ENCODE results near the gene RELA. TPM values are rescaled to one million over a fixed set of nuclear protein-coding genes. Genes with fewer than 3 reads are reported as not detected.

The RELA gene
- total and polyA plus RNA-seq, 2 of the 4 experiments (the other 2 are of a cell fraction): 8.6 to 53.0 TPM

GRCh38 chr11:65613091-65613928 lies 49.4 kb downstream of the RELA start (continued):
- TF ChIP-seq ELK1 (IDR thresholded peaks at IDR 0.05; ENCODE audit: borderline replicate concordance, low read depth, low read length): no peak

- Histone ChIP-seq H3K79me1 (ENCODE audit: low read depth in 1 of 2, low read length in 2 of 2) (peaks cover 9 to 78% of the 10 kb centered on the region in 2 experiments), H2BK5ac (ENCODE audit: low read depth, low read length, poor library complexity, severe bottlenecking) (no peak overlapping the region), H3K23ac (ENCODE audit: low read depth, low read length) (no peak overlapping the region), H4K91ac (ENCODE audit: insufficient read depth, low read depth, low read length) (no peak overlapping the region), H4K5ac (ENCODE audit: low read depth, low read length) (no peak overlapping the region), H3K9ac (ENCODE audit: low read depth, low read length) (no peak overlapping the region; the same call in 1 of the 2 replicates), H2AK5ac (ENCODE audit: low read depth, low read length) (peak overlapping the region; percentile 86), H3K18ac (ENCODE audit: low read depth, low read length) (no peak overlapping the region), H2AFZ (replicated peaks; ENCODE audit: low read length, poor library complexity) (peak overlapping the region; percentile 29), H4K20me1 (ENCODE audit: insufficient read depth, low read length) (peaks cover 41% of the 10 kb centered on the region), H3K4me1 (ENCODE audit: control insufficient read depth, insufficient read depth, low read length) (peaks cover 19% of the 10 kb centered on the region), H3K4me3 (ENCODE audit: insufficient read depth, low read depth, low read length) (no peak overlapping the region), H3K56ac (ENCODE audit: extremely low read depth, insufficient read depth, low read length) (no peak overlapping the region), H3K36me3 (ENCODE audit: control insufficient read depth, insufficient read depth, low read length) (peaks cover 15% of the 10 kb centered on the region), H3K4me2 (ENCODE audit: low read depth, low read length) (peak overlapping the region; percentile 39), H3K27me3 (ENCODE audit: control insufficient read depth, insufficient read depth, low read length) (no peaks in the 10 kb centered on the region), H2BK20ac (ENCODE audit: low read depth, low read length) (no peak overlapping the region), H3K9me3 (ENCODE audit: control insufficient read depth, insufficient read depth, low read length) (no peaks in the 10 kb centered on the region), H3K4ac (ENCODE audit: low read depth, low read length) (no peak overlapping the region), H2BK120ac (ENCODE audit: low read depth, low read length) (no peak overlapping the region), H3K27ac (ENCODE audit: insufficient read depth, low read length) (no peak overlapping the region; the same call in 1 of the 2 replicates), H3K9me1 (ENCODE audit: insufficient read depth, low read length) (0 out of 2 replicates have a peak, but pooled peaks cover 14% of the 10 kb centered on the region), H3K14ac (replicated peaks; ENCODE audit: low read depth, low read length) (no peak overlapping the region), H4K8ac (ENCODE audit: low read depth in 2 of 2, low read length in 2 of 2) (peak overlapping the region in 1 of 2 experiments; percentile 11; a peak in 1 of 4 replicates), H2AK9ac (replicated peaks; ENCODE audit: low read depth, low read length, poor library complexity) (peak overlapping the region; percentile 100), H2BK15ac (ENCODE audit: low read depth, low read length) (no peak overlapping the region)
- ChIA-PET CTCF (no interaction called here), POLR2A (ENCODE audit: unreplicated experiment) (no interaction called here)
- in situ Hi-C loops (cut with MboI; ENCODE audit: low sequenced_read_pairs) (no loop called here), intact Hi-C loops (cut with micrococcal nuclease) (no loop called here), dilution Hi-C loops (cut with HindIII; ENCODE audit: low sequenced_read_pairs, unreplicated experiment) (no loop called here)
- WGBS, 2 experiments (ENCODE audit: extremely low coverage in 2 of 2, insufficient read length in 1 of 2): 86% methylated on average over 1 of the region's 7 CpGs; no CpG with 5 or more reads in 1 of the 2 experiments
- ATAC-seq (ENCODE audit: low read depth) (no peak), DNase-seq (no peak)
- no TSS peak for BruUV-seq (replicated peaks)
- no peak for TF ChIP-seq MAZ (IDR thresholded peaks at IDR 0.05; ENCODE audit: borderline replicate concordance, low read depth, low read length)
- TF ChIP-seq POLR2A (IDR thresholded peaks at IDR 0.05; ENCODE audit: low read depth, low read length): no peak
- TF ChIP-seq RCOR1 (IDR thresholded peaks at IDR 0.05; ENCODE audit: insufficient replicate concordance, low read length): no peak
- TF ChIP-seq MAFK (IDR thresholded peaks at IDR 0.05; ENCODE audit: low read depth, low read length): no peak
- no peak for TF ChIP-seq NFE2L2 (IDR thresholded peaks at IDR 0.05; ENCODE audit: low read depth, low read length)
- no peak for TF ChIP-seq CEBPB (IDR thresholded peaks at IDR 0.05; ENCODE audit: low read depth, low read length)
- TF ChIP-seq BHLHE40 (IDR thresholded peaks at IDR 0.05; ENCODE audit: low read depth, low read length): no peak
- no peak for TF ChIP-seq USF2 (IDR thresholded peaks at IDR 0.05; ENCODE audit: low read depth, low read length)
- TF ChIP-seq ELK1 (IDR thresholded peaks at IDR 0.05; ENCODE audit: borderline replicate concordance, low read depth, low read length): no peak
- TF ChIP-seq SMC3 (IDR thresholded peaks at IDR 0.05; ENCODE audit: low read depth, low read length): no peak
- TF ChIP-seq RAD21 (IDR thresholded peaks at IDR 0.05; ENCODE audit: low read length): no peak
- TF ChIP-seq RFX5 (IDR thresholded peaks at IDR 0.05; ENCODE audit: low read depth, low read length): no peak
- no peak for TF ChIP-seq CHD1 (IDR thresholded peaks at IDR 0.05; ENCODE audit: low read depth, low read length)
Measured at GRCh38 chr11:65612691-65613090, 50.0 kb downstream of the RELA start.
